Suprapubic skin (tissue), 4 donors: ENCODE data around the gene WASHC2A.
"Not testable (repeated sequence)": the region's sequence is repeated elsewhere in the genome, so short reads cannot be mapped to it uniquely, and the experiment has no call there.

Experiments
- EP300 ChIP-seq: sonication (generic); formaldehyde crosslinking; IDR thresholded peaks from one replicate; pipeline ENCODE4 v1.6.1; 2017; ENCODE audit warnings: antibody characterized with exemption
- POLR2A ChIP-seq, 2 donors: fragments of 450-650 bp; IDR thresholded peaks; one replicate each; pipeline ENCODE4 v1.6.1; 2017; ENCODE audit warnings: antibody characterized with exemption in 2 of 2, mild to moderate bottlenecking in 2 of 2, moderate library complexity in 2 of 2
- POLR2AphosphoS5 ChIP-seq, 3 donors: sonication (generic); formaldehyde crosslinking; IDR thresholded peaks; one replicate each; pipeline ENCODE4 v1.6.1; 2017; ENCODE audit warnings: antibody characterized with exemption in 3 of 3
- TF ChIP-seq, protein P1 (sequence below), 2 donors: fragments of 200-600 bp in 1 of 2; fragments of 450-650 bp in 1 of 2; sonication (generic) in 1 of 2; IDR thresholded peaks; one replicate each; pipeline ENCODE4 v1.5.1; 2016 to 2019; ENCODE audit warnings: antibody characterized with exemption in 2 of 2, mild to moderate bottlenecking in 1 of 2, moderate library complexity in 1 of 2

DNA sequence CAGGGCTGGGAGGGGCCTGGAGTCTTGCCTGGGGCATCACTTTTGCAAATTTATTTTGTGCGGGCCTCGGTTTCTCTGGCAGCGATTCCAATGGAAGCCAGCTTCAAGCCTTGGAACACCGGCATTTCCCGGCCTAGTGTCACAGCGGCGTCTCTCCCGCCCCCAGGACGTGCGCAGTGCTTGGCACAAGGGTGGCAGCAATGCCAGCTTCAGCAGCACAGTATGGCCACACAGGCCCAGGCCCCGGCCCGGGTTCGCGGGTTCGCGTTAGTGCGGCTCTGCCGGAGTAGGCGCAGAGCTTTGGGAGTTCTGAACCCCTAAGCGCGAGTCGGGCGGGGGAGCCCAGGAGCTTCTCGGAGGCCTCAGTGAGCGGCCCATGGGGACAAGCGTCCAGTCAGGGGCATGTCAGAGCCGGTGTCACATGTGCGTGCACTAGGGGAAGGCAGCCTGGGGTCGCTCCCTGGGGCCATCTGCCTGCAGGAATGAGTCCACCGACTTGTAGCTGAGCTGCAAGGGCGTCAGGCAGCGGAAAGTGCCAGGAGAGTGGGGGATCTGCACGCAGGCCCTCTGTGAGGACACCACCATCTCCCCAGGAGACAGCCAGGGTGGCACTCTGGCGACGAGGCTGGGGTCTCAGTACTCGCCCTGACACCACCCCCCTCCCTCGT, 42.9 kb upstream of the WASHC2A start:
- TF ChIP-seq, protein P1, sequence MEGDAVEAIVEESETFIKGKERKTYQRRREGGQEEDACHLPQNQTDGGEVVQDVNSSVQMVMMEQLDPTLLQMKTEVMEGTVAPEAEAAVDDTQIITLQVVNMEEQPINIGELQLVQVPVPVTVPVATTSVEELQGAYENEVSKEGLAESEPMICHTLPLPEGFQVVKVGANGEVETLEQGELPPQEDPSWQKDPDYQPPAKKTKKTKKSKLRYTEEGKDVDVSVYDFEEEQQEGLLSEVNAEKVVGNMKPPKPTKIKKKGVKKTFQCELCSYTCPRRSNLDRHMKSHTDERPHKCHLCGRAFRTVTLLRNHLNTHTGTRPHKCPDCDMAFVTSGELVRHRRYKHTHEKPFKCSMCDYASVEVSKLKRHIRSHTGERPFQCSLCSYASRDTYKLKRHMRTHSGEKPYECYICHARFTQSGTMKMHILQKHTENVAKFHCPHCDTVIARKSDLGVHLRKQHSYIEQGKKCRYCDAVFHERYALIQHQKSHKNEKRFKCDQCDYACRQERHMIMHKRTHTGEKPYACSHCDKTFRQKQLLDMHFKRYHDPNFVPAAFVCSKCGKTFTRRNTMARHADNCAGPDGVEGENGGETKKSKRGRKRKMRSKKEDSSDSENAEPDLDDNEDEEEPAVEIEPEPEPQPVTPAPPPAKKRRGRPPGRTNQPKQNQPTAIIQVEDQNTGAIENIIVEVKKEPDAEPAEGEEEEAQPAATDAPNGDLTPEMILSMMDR (IDR thresholded peaks at IDR 0.05), result not testable (repeated sequence)
- TF ChIP-seq POLR2A (IDR thresholded peaks at IDR 0.05); EP300; POLR2AphosphoS5 (IDR thresholded peaks at IDR 0.05): not testable (repeated sequence)
